ENCODE results near the gene NR4A3. TPM values are rescaled to one million over a fixed set of nuclear protein-coding genes. Genes with fewer than 3 reads are reported as not detected.

The NR4A3 gene
- total and polyA plus RNA-seq, 9 of the 15 experiments (the other 6 are each of a cell fraction or from before 2014, with no cell fraction given): 0.04 to 0.07 TPM; not detected in 7

DNA sequence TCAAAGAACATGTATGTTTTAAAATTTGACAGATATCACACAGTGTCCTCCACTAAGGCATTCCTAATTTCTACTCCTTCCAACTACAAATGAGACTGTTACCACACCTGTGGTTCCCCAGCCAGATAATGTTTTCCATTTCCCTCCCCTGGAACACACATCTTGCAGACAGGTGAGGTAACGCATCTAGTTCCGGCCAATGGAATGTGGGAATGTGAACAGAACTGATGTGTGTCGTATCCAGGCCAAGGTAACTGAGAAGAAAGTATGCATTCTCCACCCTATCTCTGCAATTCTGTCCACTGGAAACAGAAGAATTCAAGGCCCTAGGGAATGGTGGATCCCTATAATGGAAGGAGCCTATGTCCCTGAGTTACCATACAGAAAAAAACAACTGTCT is 19.9 kb upstream of the NR4A3 start:
- 100% methylated on average over 1 of the region's 3 CpGs for WGBS (ENCODE audit: insufficient coverage, low coverage, missing lambda C conversion rate)

More for the DNA sequence above, 19.9 kb upstream of the NR4A3 start:
- intact Hi-C loops (cut with micrococcal nuclease): loop anchor here (10.0 kb wide), 1 partner anchor 637 kb away; no protein-coding TSS in a partner anchor
- no peak overlapping the region for H2AFZ ChIP-seq (ENCODE audit: low read depth, low read length)
- H3K9me1 ChIP-seq (ENCODE audit: control insufficient read depth, insufficient read depth, low read length): no peaks in the 10 kb centered on the region
- DNase-seq (ENCODE audit: extremely low read depth in 1 of 4, low spot score in 3 of 4) (no peak), FAIRE-seq (no peak), ATAC-seq (no peak)
- in situ Hi-C loops (cut with MboI): loop anchor here (10.0 kb wide), 1 partner anchor 203 kb away; no protein-coding TSS in a partner anchor
- H3K79me2 ChIP-seq (ENCODE audit: control insufficient read depth, insufficient read depth, low read length): no peaks in the 10 kb centered on the region
- no TSS peak for BruUV-seq (replicated peaks)
- H3K36me3 ChIP-seq (ENCODE audit: control insufficient read depth, insufficient read depth, low read length): no peaks in the 10 kb centered on the region
- H3K4me3 ChIP-seq: no peak overlapping the region
- no peaks in the 10 kb centered on the region for H3K9me3 ChIP-seq (replicated peaks; ENCODE audit: control insufficient read depth, insufficient read depth, low read depth, low read length)
- POLR2A ChIA-PET: no interaction called here
- no peaks in the 10 kb centered on the region for H4K20me1 ChIP-seq (replicated peaks; ENCODE audit: control insufficient read depth, insufficient read depth, low read length)
- no peak overlapping the region for H3K9ac ChIP-seq (ENCODE audit: insufficient read depth in 1 of 2, low read depth in 2 of 2, low read length in 2 of 2)
- H3K4me1 ChIP-seq (replicated peaks in 1 of 2; ENCODE audit: control insufficient read depth in 2 of 2, insufficient read depth in 2 of 2, low read length in 2 of 2): no peaks in the 10 kb centered on the region
- no peaks in the 10 kb centered on the region for H3K27me3 ChIP-seq (ENCODE audit: control insufficient read depth in 2 of 2, insufficient read depth in 2 of 2, low read length in 2 of 2)
- no peak overlapping the region for H3K27ac ChIP-seq (ENCODE audit: extremely low read depth, low read depth, low read length)
- H3K4me2 ChIP-seq (ENCODE audit: insufficient read depth, low read length): no peak overlapping the region
- TF ChIP-seq, protein P1, sequence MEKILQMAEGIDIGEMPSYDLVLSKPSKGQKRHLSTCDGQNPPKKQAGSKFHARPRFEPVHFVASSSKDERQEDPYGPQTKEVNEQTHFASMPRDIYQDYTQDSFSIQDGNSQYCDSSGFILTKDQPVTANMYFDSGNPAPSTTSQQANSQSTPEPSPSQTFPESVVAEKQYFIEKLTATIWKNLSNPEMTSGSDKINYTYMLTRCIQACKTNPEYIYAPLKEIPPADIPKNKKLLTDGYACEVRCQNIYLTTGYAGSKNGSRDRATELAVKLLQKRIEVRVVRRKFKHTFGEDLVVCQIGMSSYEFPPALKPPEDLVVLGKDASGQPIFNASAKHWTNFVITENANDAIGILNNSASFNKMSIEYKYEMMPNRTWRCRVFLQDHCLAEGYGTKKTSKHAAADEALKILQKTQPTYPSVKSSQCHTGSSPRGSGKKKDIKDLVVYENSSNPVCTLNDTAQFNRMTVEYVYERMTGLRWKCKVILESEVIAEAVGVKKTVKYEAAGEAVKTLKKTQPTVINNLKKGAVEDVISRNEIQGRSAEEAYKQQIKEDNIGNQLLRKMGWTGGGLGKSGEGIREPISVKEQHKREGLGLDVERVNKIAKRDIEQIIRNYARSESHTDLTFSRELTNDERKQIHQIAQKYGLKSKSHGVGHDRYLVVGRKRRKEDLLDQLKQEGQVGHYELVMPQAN (IDR thresholded peaks at IDR 0.05; ENCODE audit: borderline replicate concordance): no peak
- TF ChIP-seq, protein P2, sequence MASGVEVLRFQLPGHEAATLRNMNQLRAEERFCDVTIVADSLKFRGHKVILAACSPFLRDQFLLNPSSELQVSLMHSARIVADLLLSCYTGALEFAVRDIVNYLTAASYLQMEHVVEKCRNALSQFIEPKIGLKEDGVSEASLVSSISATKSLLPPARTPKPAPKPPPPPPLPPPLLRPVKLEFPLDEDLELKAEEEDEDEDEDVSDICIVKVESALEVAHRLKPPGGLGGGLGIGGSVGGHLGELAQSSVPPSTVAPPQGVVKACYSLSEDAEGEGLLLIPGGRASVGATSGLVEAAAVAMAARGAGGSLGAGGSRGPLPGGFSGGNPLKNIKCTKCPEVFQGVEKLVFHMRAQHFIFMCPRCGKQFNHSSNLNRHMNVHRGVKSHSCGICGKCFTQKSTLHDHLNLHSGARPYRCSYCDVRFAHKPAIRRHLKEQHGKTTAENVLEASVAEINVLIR (CRISPR knock-in tag; IDR thresholded peaks at IDR 0.05): no peak
- TF ChIP-seq BACH1 (tag; IDR thresholded peaks at IDR 0.05) (no peak), NELFE (IDR thresholded peaks at IDR 0.05; ENCODE audit: insufficient read depth, insufficient read length) (no peak), MEIS2 (IDR thresholded peaks at IDR 0.05; ENCODE audit: partially characterized antibody) (no peak), SLC30A9 (CRISPR knock-in tag; IDR thresholded peaks at IDR 0.05) (no peak), MEF2D (tag; conservative IDR thresholded peaks at IDR 0.05; ENCODE audit: low read depth) (no peak), GABPB2 (CRISPR knock-in tag; conservative IDR thresholded peaks at IDR 0.05) (no peak), CBFB (CRISPR knock-in tag; IDR thresholded peaks at IDR 0.05) (no peak)
- TF ChIP-seq, protein P3, sequence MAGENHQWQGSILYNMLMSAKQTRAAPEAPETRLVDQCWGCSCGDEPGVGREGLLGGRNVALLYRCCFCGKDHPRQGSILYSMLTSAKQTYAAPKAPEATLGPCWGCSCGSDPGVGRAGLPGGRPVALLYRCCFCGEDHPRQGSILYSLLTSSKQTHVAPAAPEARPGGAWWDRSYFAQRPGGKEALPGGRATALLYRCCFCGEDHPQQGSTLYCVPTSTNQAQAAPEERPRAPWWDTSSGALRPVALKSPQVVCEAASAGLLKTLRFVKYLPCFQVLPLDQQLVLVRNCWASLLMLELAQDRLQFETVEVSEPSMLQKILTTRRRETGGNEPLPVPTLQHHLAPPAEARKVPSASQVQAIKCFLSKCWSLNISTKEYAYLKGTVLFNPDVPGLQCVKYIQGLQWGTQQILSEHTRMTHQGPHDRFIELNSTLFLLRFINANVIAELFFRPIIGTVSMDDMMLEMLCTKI (IDR thresholded peaks at IDR 0.05; ENCODE audit: partially characterized antibody): no peak
- CTCF ChIA-PET (ENCODE audit: low intra/inter-chr PET ratio): no interaction called here
